ENCODE measurements around the gene PTRH1.

The PTRH1 gene

DNA sequence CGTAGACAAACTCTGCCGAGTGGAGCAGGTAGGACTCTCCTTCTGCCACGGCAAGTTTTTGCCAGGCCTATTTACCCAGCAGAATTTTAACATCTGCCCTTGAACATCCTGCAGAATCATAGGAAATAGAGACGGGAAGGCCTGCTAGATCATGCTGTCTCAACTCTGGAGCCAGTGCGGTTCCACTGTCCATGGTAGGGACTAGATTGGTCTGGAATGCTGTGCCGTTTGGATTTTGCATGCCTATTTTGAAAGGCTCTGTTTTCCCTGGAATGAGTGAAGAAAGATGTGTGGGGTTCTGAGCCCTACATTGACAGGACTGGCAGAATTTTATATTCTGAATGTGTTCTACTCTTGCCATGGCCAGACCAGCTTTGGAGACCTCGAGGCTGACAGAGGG is 42.2 kb downstream of the PTRH1 start:
- no peak for TF ChIP-seq CTCF (IDR thresholded peaks at IDR 0.05; ENCODE audit: low read depth, low read length, missing control alignments)
- DNase-seq (ENCODE audit: low read depth), result no peak
- in situ Hi-C loops (cut with HindIII; ENCODE audit: low sequenced_read_pairs), result no loop called here
- H3K4me3 ChIP-seq (ENCODE audit: low read depth, low read length), result no peak overlapping the region

- in situ Hi-C loops (cut with HindIII; ENCODE audit: low sequenced_read_pairs), result no loop called here
These were observed 47.6 kb downstream of the PTRH1 start for GRCh38 chr9:127667906-127668305.

GRCh38 chr9:127667127-127667844 is 48.2 kb downstream of the PTRH1 start:
- H3K4me3 ChIP-seq (ENCODE audit: low read depth, low read length), result no peak overlapping the region
- in situ Hi-C loops (cut with HindIII; ENCODE audit: low sequenced_read_pairs), result no loop called here
- TF ChIP-seq CTCF (IDR thresholded peaks at IDR 0.05; ENCODE audit: low read depth, low read length, missing control alignments), result no peak
- no peak for DNase-seq (ENCODE audit: low read depth)

More at GRCh38 chr9:127667906-127668305, 47.6 kb downstream of the PTRH1 start:
- DNase-seq (ENCODE audit: low read depth), result no peak
- no peak for TF ChIP-seq CTCF (IDR thresholded peaks at IDR 0.05; ENCODE audit: low read depth, low read length, missing control alignments)
- no peak overlapping the region for H3K4me3 ChIP-seq (ENCODE audit: low read depth, low read length)

DNA sequence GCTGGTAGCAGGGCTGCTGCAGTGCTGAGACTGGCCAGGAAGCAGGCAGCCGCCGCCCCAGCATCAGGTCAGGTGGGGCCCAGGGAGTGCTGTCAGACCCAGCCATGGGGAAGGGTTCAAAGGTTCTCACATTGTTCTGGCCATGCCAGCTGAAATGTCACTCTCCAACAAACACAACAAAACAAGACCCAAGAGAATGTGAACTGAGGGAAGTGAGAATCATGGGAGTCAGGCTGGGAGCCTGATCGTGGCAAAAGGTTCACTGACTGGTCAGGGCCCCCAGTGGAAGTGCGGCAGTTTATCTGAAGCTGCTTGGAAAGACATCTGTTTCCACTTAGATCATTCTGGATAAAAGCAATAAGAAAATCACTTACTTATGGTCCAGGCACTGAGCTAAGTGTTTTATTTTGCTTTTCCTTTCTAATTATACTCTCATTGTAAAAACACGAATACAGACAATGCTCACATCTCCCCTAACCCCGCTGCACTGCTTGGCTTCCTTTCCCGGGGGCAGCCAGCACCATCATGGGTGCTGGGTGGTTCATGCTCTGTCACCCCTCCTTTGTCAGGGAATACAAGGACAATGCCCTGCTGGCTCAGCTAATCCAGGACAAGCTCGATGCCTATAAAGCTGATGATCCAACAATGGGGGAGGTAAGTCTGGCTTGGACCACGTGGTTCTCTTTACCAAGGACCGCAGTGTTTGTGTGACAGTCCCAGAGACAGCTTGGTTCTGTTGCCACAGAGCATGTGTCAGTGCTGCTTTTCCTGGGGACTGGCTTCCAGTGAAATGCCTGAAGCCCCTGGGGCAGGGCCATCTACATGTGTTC is 50.6 kb downstream of the PTRH1 start:
- no peak for TF ChIP-seq CTCF (IDR thresholded peaks at IDR 0.05; ENCODE audit: low read depth, low read length, missing control alignments)
- no peak for DNase-seq (ENCODE audit: low read depth)
- in situ Hi-C loops (cut with HindIII; ENCODE audit: low sequenced_read_pairs), result no loop called here
- no peak overlapping the region for H3K4me3 ChIP-seq (ENCODE audit: low read depth, low read length)

- H3K4me3 ChIP-seq (ENCODE audit: low read depth, low read length), result no peak overlapping the region
- DNase-seq (ENCODE audit: low read depth), result no peak
- in situ Hi-C loops (cut with HindIII; ENCODE audit: low sequenced_read_pairs), result no loop called here
- no peak for TF ChIP-seq CTCF (IDR thresholded peaks at IDR 0.05; ENCODE audit: low read depth, low read length, missing control alignments)
These were observed 51.2 kb downstream of the PTRH1 start for GRCh38 chr9:127664324-127664677.

Data from astrocyte of the cerebellum (primary cell).